Muscle of leg (tissue), 11 donors: ENCODE data around the gene PDZD11. TPM values are rescaled to one million over a fixed set of nuclear protein-coding genes. Genes with fewer than 3 reads are reported as not detected.

ENCODE experiments used
- DNase-seq: peaks from one replicate; pipeline ENCODE4 v3.0.0; 2013
- H3K27ac ChIP-seq: one replicate; pipeline ENCODE4 v1.5.1; 2013; ENCODE audit warnings: mild to moderate bottlenecking, low read length, control low read depth
- H3K27me3 ChIP-seq: one replicate; pipeline ENCODE4 v1.6.1; 2013; ENCODE audit warnings: low read length; ENCODE audit not compliant: control insufficient read depth, insufficient read depth
- H3K36me3 ChIP-seq: one replicate; pipeline ENCODE4 v1.6.1; 2013; ENCODE audit warnings: low read length; ENCODE audit not compliant: control insufficient read depth, insufficient read depth
- H3K4me1 ChIP-seq: one replicate; pipeline ENCODE4 v1.6.1; 2013; ENCODE audit warnings: low read length; ENCODE audit not compliant: control insufficient read depth, insufficient read depth
- H3K4me3 ChIP-seq: one replicate; pipeline ENCODE4 v1.5.1; 2013; ENCODE audit warnings: low read length, control low read depth
- H3K9me3 ChIP-seq: replicated peaks from 2 replicates; pipeline ENCODE4 v1.6.1; 2013; ENCODE audit warnings: low read depth, low read length; ENCODE audit not compliant: control insufficient read depth
- WGBS: methylation state at CpG from one replicate; pipeline ENCODE4 v1.1.5; 2013; ENCODE audit warnings: missing lambda C conversion rate; ENCODE audit not compliant: insufficient coverage; 5-methylcytosine and 5-hydroxymethylcytosine counted together
- polyA plus RNA-seq, 8 donors: library from polyadenylated mRNA; unstranded; fragments of 120-200 nt; gene quantifications; one replicate each; pipeline versions ENCODE4 v1.2.1 to v1.2.3, GENCODE V29; 2013; ENCODE audit warnings: inconsistent platforms in 1 of 8, low replicate concordance in 1 of 8; ENCODE audit not compliant: insufficient read length in 8 of 8, insufficient read depth in 1 of 8
- total RNA-seq: library from RNA; stranded (reverse); fragments of 120-200 nt; gene quantifications from one replicate; pipeline ENCODE4 v1.2.4, GENCODE V29; 2013

Gene PDZD11
- total and polyA plus RNA-seq, 9 donors: 30.7 to 46.6 (median 39.9) TPM

GRCh38 chrX:70264784-70265183, 24.9 kb downstream of the PDZD11 start:
- Histone ChIP-seq H3K4me1 (no peaks in the 10 kb centered on the region), H3K27ac (no peak overlapping the region), H3K36me3 (no peaks in the 10 kb centered on the region), H3K27me3 (peaks cover 13% of the 10 kb centered on the region), H3K9me3 (no peaks in the 10 kb centered on the region), H3K4me3 (no peak overlapping the region)
- no peak for DNase-seq
- WGBS: 70% methylated on average over 1 of the region's 3 CpGs

- Histone ChIP-seq H3K9me3 (no peaks in the 10 kb centered on the region), H3K4me3 (no peak overlapping the region), H3K27ac (no peak overlapping the region), H3K4me1 (no peaks in the 10 kb centered on the region), H3K36me3 (no peaks in the 10 kb centered on the region), H3K27me3 (peaks cover 13% of the 10 kb centered on the region)
- 14% methylated on average over 7 of the region's 7 CpGs for WGBS
- peak; percentile 4 for DNase-seq
Measured at GRCh38 chrX:70262952-70263567, 26.7 kb downstream of the PDZD11 start.

GRCh38 chrX:70260104-70260503, 29.6 kb downstream of the PDZD11 start, which contains the start of gene P2RY4:
Gene P2RY4, minus strand, starts transcription at chrX:70260204. Its CDS starts 580 bp downstream, at chrX:70259624.
- no peaks in the 10 kb centered on the region for H3K9me3 ChIP-seq
- no peak for DNase-seq
- WGBS: 40% methylated on average over 2 of the region's 4 CpGs
- H3K27ac ChIP-seq: no peak within 1 kb of the TSS
- no peak within 1 kb of the TSS for H3K4me3 ChIP-seq
- H3K36me3 ChIP-seq: no peaks in the 10 kb centered on the region
- peaks cover 11% of the 10 kb centered on the region for H3K27me3 ChIP-seq
- no peaks in the 10 kb centered on the region for H3K4me1 ChIP-seq

- Histone ChIP-seq H3K27ac (no peak overlapping the region), H3K9me3 (no peaks in the 10 kb centered on the region), H3K27me3 (peaks cover 7% of the 10 kb centered on the region), H3K4me3 (no peak overlapping the region), H3K4me1 (no peaks in the 10 kb centered on the region), H3K36me3 (no peaks in the 10 kb centered on the region)
- 71% methylated on average over 2 of the region's 5 CpGs for WGBS
- DNase-seq: no peak
Measured at GRCh38 chrX:70257423-70258288, 32.1 kb downstream of the PDZD11 start.

GRCh38 chrX:70255452-70255851, 34.3 kb downstream of the PDZD11 start:
- H3K27ac ChIP-seq: no peak overlapping the region
- H3K9me3 ChIP-seq: no peaks in the 10 kb centered on the region
- H3K4me1 ChIP-seq: no peaks in the 10 kb centered on the region
- peak; percentile 46 for DNase-seq
- no peak overlapping the region for H3K4me3 ChIP-seq
- H3K27me3 ChIP-seq: peaks cover 2% of the 10 kb centered on the region
- no peaks in the 10 kb centered on the region for H3K36me3 ChIP-seq
- no CpG with 5 or more reads among the region's 2 CpGs for WGBS

- 40% methylated on average over 2 of the region's 3 CpGs for WGBS
- H3K9me3 ChIP-seq: no peaks in the 10 kb centered on the region
- H3K36me3 ChIP-seq: no peaks in the 10 kb centered on the region
- no peak overlapping the region for H3K27ac ChIP-seq
- no peak overlapping the region for H3K4me3 ChIP-seq
- DNase-seq: no peak
- no peaks in the 10 kb centered on the region for H3K4me1 ChIP-seq
- peaks cover 2% of the 10 kb centered on the region for H3K27me3 ChIP-seq
Measured at GRCh38 chrX:70254909-70255308, 34.8 kb downstream of the PDZD11 start.

- H3K36me3 ChIP-seq: no peaks in the 10 kb centered on the region
- no peaks in the 10 kb centered on the region for H3K4me1 ChIP-seq
- 90% methylated on average over 1 of the region's 1 CpG for WGBS
- H3K27ac ChIP-seq: no peak overlapping the region
- H3K9me3 ChIP-seq: no peaks in the 10 kb centered on the region
- no peak overlapping the region for H3K4me3 ChIP-seq
- DNase-seq: no peak
- peaks cover 2% of the 10 kb centered on the region for H3K27me3 ChIP-seq
Measured at GRCh38 chrX:70254063-70254400, 35.7 kb downstream of the PDZD11 start.

- peaks cover 4% of the 10 kb centered on the region for H3K27me3 ChIP-seq
- no peaks in the 10 kb centered on the region for H3K9me3 ChIP-seq
- no peak overlapping the region for H3K4me3 ChIP-seq
- WGBS: no CpG with 5 or more reads among the region's 3 CpGs
- DNase-seq: no peak
- H3K4me1 ChIP-seq: no peaks in the 10 kb centered on the region
- no peak overlapping the region for H3K27ac ChIP-seq
- no peaks in the 10 kb centered on the region for H3K36me3 ChIP-seq
Measured at GRCh38 chrX:70253377-70254062, 36.2 kb downstream of the PDZD11 start.

GRCh38 chrX:70252491-70252890, 37.2 kb downstream of the PDZD11 start:
- Histone ChIP-seq H3K27ac (no peak overlapping the region), H3K9me3 (no peaks in the 10 kb centered on the region), H3K36me3 (no peaks in the 10 kb centered on the region), H3K4me3 (no peak overlapping the region), H3K27me3 (peaks cover 6% of the 10 kb centered on the region), H3K4me1 (no peaks in the 10 kb centered on the region)
- DNase-seq: no peak
- WGBS: 72% methylated on average over 1 of the region's 2 CpGs

GRCh38 chrX:70247252-70247651, 42.5 kb downstream of the PDZD11 start:
- no peak overlapping the region for H3K4me3 ChIP-seq
- no peaks in the 10 kb centered on the region for H3K4me1 ChIP-seq
- DNase-seq: no peak
- no peaks in the 10 kb centered on the region for H3K36me3 ChIP-seq
- no peaks in the 10 kb centered on the region for H3K9me3 ChIP-seq
- no CpG with 5 or more reads among the region's 2 CpGs for WGBS
- no peak overlapping the region for H3K27ac ChIP-seq
- H3K27me3 ChIP-seq: peaks cover 4% of the 10 kb centered on the region
